ENCODE measurements around the gene ALCAM.
"Not testable (repeated sequence)": the region's sequence is repeated elsewhere in the genome, so short reads cannot be mapped to it uniquely, and the experiment has no call there.

ALCAM gene

GRCh38 chr3:105534491-105534890 is 167.8 kb downstream of the ALCAM start:
- no peak for DNase-seq

GRCh38 chr3:105537371-105538080 is 170.8 kb downstream of the ALCAM start:
- no peak for DNase-seq

GRCh38 chr3:105538483-105538882 is 171.8 kb downstream of the ALCAM start:
- no peak for DNase-seq

GRCh38 chr3:105539897-105540296 is 173.2 kb downstream of the ALCAM start:
- DNase-seq = no peak

- no peak for DNase-seq
Measured at GRCh38 chr3:105542282-105543019, 175.7 kb downstream of the ALCAM start.

GRCh38 chr3:105545051-105545450 is 178.3 kb downstream of the ALCAM start:
- no peak for DNase-seq

- DNase-seq = no peak
Measured at GRCh38 chr3:105553851-105554250, 187.1 kb downstream of the ALCAM start.

GRCh38 chr3:105555206-105555605 is 188.5 kb downstream of the ALCAM start:
- no peak for DNase-seq

GRCh38 chr3:105559856-105560255 is 193.1 kb downstream of the ALCAM start:
- DNase-seq = no peak

- no peak for DNase-seq
Measured at GRCh38 chr3:105561876-105562275, 195.2 kb downstream of the ALCAM start.

- no peak for DNase-seq
Measured at GRCh38 chr3:105564546-105565288, 198.0 kb downstream of the ALCAM start.

GRCh38 chr3:105571005-105571404 is 204.3 kb downstream of the ALCAM start:
- no peak for DNase-seq

- no peak for DNase-seq
Measured at GRCh38 chr3:105572501-105572900, 205.8 kb downstream of the ALCAM start.

GRCh38 chr3:105579439-105579838 is 212.7 kb downstream of the ALCAM start:
- DNase-seq = no peak

GRCh38 chr3:105580296-105580965 is 213.7 kb downstream of the ALCAM start:
- no peak for DNase-seq

GRCh38 chr3:105582015-105582414 is 215.3 kb downstream of the ALCAM start:
- DNase-seq = no peak

GRCh38 chr3:105584003-105584790 is 217.5 kb downstream of the ALCAM start:
- DNase-seq = no peak

GRCh38 chr3:105593315-105593714 is 226.6 kb downstream of the ALCAM start:
- DNase-seq = no peak

- no peak for DNase-seq
Measured at GRCh38 chr3:105594219-105594618, 227.5 kb downstream of the ALCAM start.

GRCh38 chr3:105598042-105598796 is 231.5 kb downstream of the ALCAM start:
- no peak for DNase-seq

GRCh38 chr3:105599350-105599749 is 232.6 kb downstream of the ALCAM start:
- DNase-seq = no peak

GRCh38 chr3:105601756-105602155 is 235.0 kb downstream of the ALCAM start:
- not testable (repeated sequence) for DNase-seq
